ENCODE results near the gene ZBTB45.

ZBTB45 gene

DNA sequence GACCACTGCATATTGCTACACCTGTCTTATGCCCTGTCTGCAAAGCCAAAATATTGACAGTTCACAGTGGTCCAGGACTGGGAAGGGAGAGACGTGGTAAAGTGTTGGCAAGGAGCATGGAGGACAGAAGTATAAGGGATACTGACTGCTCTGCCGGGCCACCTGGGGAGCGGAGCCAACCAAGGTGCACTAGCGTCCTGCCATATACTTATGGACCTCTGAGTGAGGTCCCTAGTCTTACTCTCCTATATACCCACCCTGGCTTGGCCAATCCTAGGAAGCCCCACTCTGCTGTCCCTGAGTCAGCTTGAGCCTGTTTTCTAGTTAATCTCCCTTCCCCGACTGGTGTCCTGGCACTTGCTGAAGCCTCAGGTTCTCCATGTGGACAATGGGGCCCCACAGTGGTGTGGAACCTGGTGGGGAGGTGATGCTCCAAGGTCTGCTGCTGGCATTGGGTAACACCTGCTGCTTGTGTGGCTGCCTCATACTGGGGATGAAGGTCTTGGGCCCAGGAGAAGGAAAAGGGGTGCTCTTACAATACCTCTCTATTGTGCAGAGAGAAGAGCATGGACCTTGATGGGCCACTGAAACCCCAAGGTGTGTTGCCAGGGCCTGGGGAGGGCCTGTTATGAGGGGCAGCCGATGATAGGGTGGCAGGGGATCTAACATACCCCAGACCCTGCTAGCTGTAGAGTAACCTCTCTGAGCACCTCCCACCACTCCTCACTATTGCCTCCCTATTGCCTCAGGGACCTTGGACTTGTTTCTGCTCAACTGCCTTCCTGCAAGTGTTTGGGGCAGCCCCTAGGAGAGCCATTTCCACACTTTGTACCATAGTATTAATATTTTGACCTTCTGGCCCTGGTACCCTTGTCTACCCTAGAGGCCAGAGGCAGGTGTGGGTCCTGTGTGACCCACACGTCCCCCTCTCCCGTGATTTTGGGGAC is 17.5 kb upstream of the ZBTB45 start:
- Histone ChIP-seq H3K9me3 (ENCODE audit: control insufficient read depth, low read length) (no peaks in the 10 kb centered on the region), H3K27ac (ENCODE audit: insufficient read depth, low read depth, low read length, poor library complexity, severe bottlenecking) (no peak overlapping the region), H3K36me3 (ENCODE audit: control insufficient read depth, insufficient read depth, low read length) (no peaks in the 10 kb centered on the region), H3K27me3 (ENCODE audit: control insufficient read depth, insufficient read depth, low read length, poor library complexity, severe bottlenecking) (peaks cover 32% of the 10 kb centered on the region), H3K4me1 (ENCODE audit: control insufficient read depth, insufficient read depth, low read length) (no peaks in the 10 kb centered on the region), H3K4me3 (ENCODE audit: insufficient read depth, low read depth, low read length) (no peak overlapping the region)
- 91 to 93% methylated on average over 8 of the region's 8 CpGs for WGBS, 2 experiments

DNA sequence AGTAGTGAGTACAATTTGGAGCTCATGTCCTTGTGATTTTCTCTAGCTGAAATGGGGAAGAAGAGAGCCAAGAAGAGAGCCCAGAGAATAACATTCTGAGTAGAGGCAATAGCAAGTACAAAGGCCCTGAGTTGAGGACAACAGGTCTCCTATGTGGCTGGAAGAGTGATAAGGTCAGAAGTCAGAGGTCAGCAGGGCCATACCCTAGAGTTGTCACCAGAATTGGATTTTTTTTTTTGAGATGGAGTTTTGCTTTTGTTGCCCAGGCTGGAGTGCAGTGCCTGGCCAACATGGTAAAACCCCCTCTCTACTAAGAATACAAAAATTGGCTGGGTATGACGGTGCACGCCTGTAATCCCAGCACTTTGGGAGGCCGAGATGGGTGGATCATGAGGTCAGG is 16.2 kb upstream of the ZBTB45 start:
- H3K4me3 ChIP-seq (ENCODE audit: insufficient read depth, low read depth, low read length): no peak overlapping the region
- H3K27me3 ChIP-seq (ENCODE audit: control insufficient read depth, insufficient read depth, low read length, poor library complexity, severe bottlenecking): peaks cover 31% of the 10 kb centered on the region
- 84 to 90% methylated on average over 3 of the region's 3 CpGs for WGBS, 2 experiments
- no peaks in the 10 kb centered on the region for H3K9me3 ChIP-seq (ENCODE audit: control insufficient read depth, low read length)
- no peaks in the 10 kb centered on the region for H3K4me1 ChIP-seq (ENCODE audit: control insufficient read depth, insufficient read depth, low read length)
- no peaks in the 10 kb centered on the region for H3K36me3 ChIP-seq (ENCODE audit: control insufficient read depth, insufficient read depth, low read length)
- H3K27ac ChIP-seq (ENCODE audit: insufficient read depth, low read depth, low read length, poor library complexity, severe bottlenecking): no peak overlapping the region

DNA sequence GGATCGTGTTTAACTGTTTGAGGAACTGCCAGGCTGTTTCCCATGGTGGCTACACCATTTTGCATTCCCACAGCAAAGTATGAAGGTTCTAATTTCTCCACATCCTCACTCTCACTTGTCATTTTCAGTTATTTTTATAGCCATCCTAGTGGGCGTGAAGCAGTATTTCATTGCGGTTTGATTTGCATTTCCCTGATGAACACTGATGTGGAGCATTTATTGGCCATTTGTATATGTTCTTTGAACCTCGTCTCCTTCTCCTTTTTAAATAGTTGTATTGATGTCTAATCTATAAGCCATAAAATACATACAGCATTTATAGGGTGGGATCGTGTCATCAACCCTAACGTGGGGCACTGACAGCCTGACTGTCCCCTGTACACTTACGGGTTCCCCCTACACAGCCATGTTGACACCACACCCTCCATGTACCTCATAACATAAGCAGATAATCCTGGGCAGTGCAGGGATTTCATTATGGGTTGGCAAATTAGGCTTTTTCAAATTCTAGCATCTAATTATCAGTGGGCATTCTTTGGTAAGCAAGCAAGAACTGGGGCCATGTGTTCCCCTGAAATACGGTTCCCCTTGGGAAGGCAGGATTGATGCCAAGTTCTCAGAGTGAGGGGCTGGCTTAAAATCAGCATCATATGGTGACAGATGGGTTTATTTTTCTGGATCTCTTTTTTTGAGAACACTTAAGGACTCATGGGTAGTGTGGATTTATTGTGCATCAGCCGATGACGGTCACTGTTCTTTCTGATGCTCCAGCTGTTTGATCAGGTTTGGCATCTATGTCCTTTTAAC is 11.6 kb upstream of the ZBTB45 start:
- Histone ChIP-seq H3K9me3 (ENCODE audit: control insufficient read depth, low read length) (no peaks in the 10 kb centered on the region), H3K4me1 (ENCODE audit: control insufficient read depth, insufficient read depth, low read length) (no peaks in the 10 kb centered on the region), H3K36me3 (ENCODE audit: control insufficient read depth, insufficient read depth, low read length) (no peaks in the 10 kb centered on the region), H3K27me3 (ENCODE audit: control insufficient read depth, insufficient read depth, low read length, poor library complexity, severe bottlenecking) (peaks cover 11% of the 10 kb centered on the region), H3K27ac (ENCODE audit: insufficient read depth, low read depth, low read length, poor library complexity, severe bottlenecking) (no peak overlapping the region), H3K4me3 (ENCODE audit: insufficient read depth, low read depth, low read length) (no peak overlapping the region)
- WGBS, 2 experiments: 88% methylated on average over 9 to 10 of the region's 10 CpGs

DNA sequence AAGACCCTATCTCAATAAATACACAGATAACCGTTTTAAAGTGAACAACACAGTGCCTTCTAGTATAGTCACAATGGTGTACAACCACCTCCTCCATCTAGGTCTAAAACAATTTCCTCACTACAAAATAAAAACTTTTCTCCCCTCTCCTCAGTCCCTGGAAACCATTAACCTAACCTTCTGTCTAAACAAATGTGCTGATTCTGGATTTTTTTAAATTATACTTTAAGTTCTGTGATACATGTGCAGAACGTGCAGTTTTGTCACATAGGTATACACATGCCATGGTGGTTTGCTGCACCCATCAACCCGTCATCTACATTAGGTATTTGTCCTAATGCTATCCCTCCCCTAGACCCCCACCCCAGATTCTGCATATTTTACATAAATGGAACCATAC is 9.8 kb upstream of the ZBTB45 start:
- 78 to 83% methylated on average over 3 of the region's 3 CpGs for WGBS, 2 experiments
- Histone ChIP-seq H3K9me3 (ENCODE audit: control insufficient read depth, low read length) (no peaks in the 10 kb centered on the region), H3K36me3 (ENCODE audit: control insufficient read depth, insufficient read depth, low read length) (no peaks in the 10 kb centered on the region)

DNA sequence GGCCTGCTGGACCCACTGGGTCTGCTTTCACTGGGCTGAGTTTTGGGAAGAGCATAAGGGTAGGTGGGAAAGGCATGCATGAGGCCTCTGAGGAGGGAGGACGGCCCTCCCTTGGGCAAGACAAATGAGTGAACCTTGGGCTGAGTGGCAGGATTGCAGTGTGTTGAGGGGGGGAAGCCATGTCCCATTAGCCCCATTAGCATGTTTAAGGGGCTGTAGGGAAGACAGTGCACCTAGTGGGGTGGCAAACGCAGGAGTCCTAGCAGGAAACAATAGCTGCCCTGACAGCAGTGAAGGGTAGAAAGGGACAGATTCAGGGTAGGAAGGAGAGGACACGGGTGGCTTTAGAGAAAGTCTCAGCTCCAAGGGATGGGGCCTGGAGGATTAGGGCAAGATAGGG is 3.1 kb upstream of the ZBTB45 start:
- H3K9me3 ChIP-seq (ENCODE audit: control insufficient read depth, low read length): no peaks in the 10 kb centered on the region
- no peaks in the 10 kb centered on the region for H3K27me3 ChIP-seq (ENCODE audit: control insufficient read depth, insufficient read depth, low read length, poor library complexity, severe bottlenecking)
- H3K4me1 ChIP-seq (ENCODE audit: control insufficient read depth, insufficient read depth, low read length): peaks cover 6% of the 10 kb centered on the region
- 33 to 34% methylated on average over 3 of the region's 3 CpGs for WGBS, 2 experiments
- H3K4me3 ChIP-seq (ENCODE audit: insufficient read depth, low read depth, low read length): no peak overlapping the region
- no peak overlapping the region for H3K27ac ChIP-seq (ENCODE audit: insufficient read depth, low read depth, low read length, poor library complexity, severe bottlenecking)
- H3K36me3 ChIP-seq (ENCODE audit: control insufficient read depth, insufficient read depth, low read length): no peaks in the 10 kb centered on the region

More for the DNA sequence above, 9.8 kb upstream of the ZBTB45 start:
- no peak overlapping the region for H3K4me3 ChIP-seq (ENCODE audit: insufficient read depth, low read depth, low read length)
- H3K27ac ChIP-seq (ENCODE audit: insufficient read depth, low read depth, low read length, poor library complexity, severe bottlenecking): no peak overlapping the region
- H3K27me3 ChIP-seq (ENCODE audit: control insufficient read depth, insufficient read depth, low read length, poor library complexity, severe bottlenecking): peaks cover 11% of the 10 kb centered on the region
- H3K4me1 ChIP-seq (ENCODE audit: control insufficient read depth, insufficient read depth, low read length): no peaks in the 10 kb centered on the region

DNA sequence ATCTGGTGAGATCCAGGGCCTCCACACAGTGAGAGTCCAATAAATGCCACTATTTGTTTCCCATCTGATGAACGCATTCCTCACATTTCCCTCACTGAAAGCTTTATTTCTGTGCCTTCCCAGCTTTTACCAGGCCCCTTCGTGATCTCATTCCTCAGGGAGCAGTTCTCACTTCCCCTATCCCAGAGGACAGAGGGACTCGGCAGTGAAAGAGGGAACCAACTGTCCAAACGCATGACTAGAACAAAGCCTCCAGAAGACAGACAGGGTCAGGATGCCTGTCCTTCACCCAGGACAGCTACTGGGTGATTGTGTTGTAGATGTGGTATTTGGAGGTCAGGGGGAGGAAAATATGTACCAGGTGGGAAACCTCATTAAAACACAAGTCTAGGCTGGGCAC is 2.0 kb upstream of the ZBTB45 start:
- WGBS, 2 experiments: 89 to 94% methylated on average over 4 of the region's 4 CpGs
- no peaks in the 10 kb centered on the region for H3K9me3 ChIP-seq (ENCODE audit: control insufficient read depth, low read length)
- H3K27ac ChIP-seq (ENCODE audit: insufficient read depth, low read depth, low read length, poor library complexity, severe bottlenecking): no peak overlapping the region
- H3K4me3 ChIP-seq (ENCODE audit: insufficient read depth, low read depth, low read length): no peak overlapping the region
- no peaks in the 10 kb centered on the region for H3K27me3 ChIP-seq (ENCODE audit: control insufficient read depth, insufficient read depth, low read length, poor library complexity, severe bottlenecking)
- H3K36me3 ChIP-seq (ENCODE audit: control insufficient read depth, insufficient read depth, low read length): peaks cover 4% of the 10 kb centered on the region
- peaks cover 6% of the 10 kb centered on the region for H3K4me1 ChIP-seq (ENCODE audit: control insufficient read depth, insufficient read depth, low read length)

DNA sequence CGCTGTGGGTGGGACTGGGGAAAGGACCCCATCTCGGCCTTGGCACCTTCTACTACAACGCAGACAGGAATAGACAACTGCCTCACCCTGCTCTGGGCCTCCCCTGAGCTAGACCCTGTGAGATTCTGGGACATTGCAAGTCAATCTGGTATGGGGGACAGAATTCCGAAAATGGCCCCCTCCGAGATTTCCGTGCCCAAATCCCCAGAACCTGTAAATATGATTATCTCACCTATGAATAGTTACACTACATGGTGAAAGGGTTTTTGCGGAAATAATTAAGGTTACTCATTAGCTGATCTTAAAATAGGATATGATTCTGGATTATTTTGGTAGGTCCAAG is 618 bp upstream of the ZBTB45 start:
- no peaks in the 10 kb centered on the region for H3K9me3 ChIP-seq (ENCODE audit: control insufficient read depth, low read length)

DNA sequence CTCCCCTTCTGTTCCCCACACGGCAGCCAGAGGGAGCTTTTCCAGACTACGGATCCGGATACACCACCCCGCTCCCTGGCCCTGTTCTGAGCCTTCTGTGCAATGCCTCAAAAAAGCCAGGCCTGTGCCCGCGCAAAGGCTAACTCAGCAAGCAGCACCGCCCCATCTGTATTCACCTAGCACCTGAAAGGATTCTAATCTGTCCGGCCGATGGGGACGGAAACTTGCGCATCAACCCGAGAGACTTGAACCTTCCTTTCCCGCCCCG is 589 bp downstream of the ZBTB45 start:
- H3K4me1 ChIP-seq (ENCODE audit: control insufficient read depth, insufficient read depth, low read length): peaks cover 6% of the 10 kb centered on the region
- H3K9me3 ChIP-seq (ENCODE audit: control insufficient read depth, low read length): no peaks in the 10 kb centered on the region
- peak overlapping the region; percentile 97 for H3K27ac ChIP-seq (ENCODE audit: insufficient read depth, low read depth, low read length, poor library complexity, severe bottlenecking)
- 0% methylated on average over 14 of the region's 14 CpGs for WGBS, 2 experiments
- no peaks in the 10 kb centered on the region for H3K27me3 ChIP-seq (ENCODE audit: control insufficient read depth, insufficient read depth, low read length, poor library complexity, severe bottlenecking)
- peak overlapping the region; percentile 80 for H3K4me3 ChIP-seq (ENCODE audit: insufficient read depth, low read depth, low read length)
- H3K36me3 ChIP-seq (ENCODE audit: control insufficient read depth, insufficient read depth, low read length): peaks cover 10% of the 10 kb centered on the region

More for the DNA sequence above, 618 bp upstream of the ZBTB45 start:
- peaks cover 6% of the 10 kb centered on the region for H3K4me1 ChIP-seq (ENCODE audit: control insufficient read depth, insufficient read depth, low read length)
- peak overlapping the region; percentile 97 for H3K27ac ChIP-seq (ENCODE audit: insufficient read depth, low read depth, low read length, poor library complexity, severe bottlenecking)
- H3K4me3 ChIP-seq (ENCODE audit: insufficient read depth, low read depth, low read length): peak overlapping the region; percentile 80
- no peaks in the 10 kb centered on the region for H3K27me3 ChIP-seq (ENCODE audit: control insufficient read depth, insufficient read depth, low read length, poor library complexity, severe bottlenecking)
- 27 to 31% methylated on average over 5 to 7 of the region's 7 CpGs for WGBS, 2 experiments
- H3K36me3 ChIP-seq (ENCODE audit: control insufficient read depth, insufficient read depth, low read length): peaks cover 10% of the 10 kb centered on the region

DNA sequence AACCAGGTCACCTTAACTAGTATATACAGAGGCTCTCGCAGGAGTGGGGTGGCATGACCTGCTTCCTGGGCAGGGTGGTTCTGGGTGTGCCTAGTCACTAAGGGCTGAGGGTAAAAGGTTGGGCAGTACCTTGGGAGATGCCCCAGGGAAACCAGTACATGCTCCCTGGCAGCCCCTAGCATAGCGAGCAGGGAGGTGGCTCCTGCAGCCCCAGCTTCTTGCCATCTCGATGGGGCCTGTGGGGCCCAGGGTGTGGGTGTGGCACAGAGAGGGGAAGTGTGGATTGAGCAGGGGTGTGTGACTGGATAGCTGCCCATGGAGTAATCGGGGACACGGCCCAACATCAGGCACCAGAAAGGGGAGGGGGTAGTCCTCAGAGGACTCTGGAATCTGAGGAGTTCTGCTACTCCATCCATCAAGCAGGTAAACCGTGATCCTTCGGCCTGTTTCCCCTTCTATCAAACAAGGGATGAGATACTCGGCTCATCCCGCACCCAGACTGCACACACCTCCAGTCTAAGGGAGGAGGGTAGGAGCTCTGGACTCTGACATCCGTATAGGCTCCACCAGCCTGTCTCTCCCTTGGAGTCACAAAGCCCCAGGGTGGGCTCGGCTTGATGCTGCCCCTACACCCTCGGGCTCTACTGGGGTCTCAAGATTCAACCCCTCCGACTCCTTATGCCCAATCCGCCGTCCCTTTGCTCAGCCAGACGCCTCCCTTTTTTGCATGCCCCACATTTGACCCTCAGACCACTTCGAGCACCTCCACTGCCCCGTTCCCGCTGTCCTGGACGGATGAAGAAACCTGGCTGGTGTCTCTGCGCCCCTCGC is 1.1 kb downstream of the ZBTB45 start:
- no peaks in the 10 kb centered on the region for H3K9me3 ChIP-seq (ENCODE audit: control insufficient read depth, low read length)
- WGBS, 2 experiments: 37 to 38% methylated on average over 22 of the region's 22 CpGs
- no peaks in the 10 kb centered on the region for H3K27me3 ChIP-seq (ENCODE audit: control insufficient read depth, insufficient read depth, low read length, poor library complexity, severe bottlenecking)
- H3K27ac ChIP-seq (ENCODE audit: insufficient read depth, low read depth, low read length, poor library complexity, severe bottlenecking): peak overlapping the region; percentile 97
- peaks cover 6% of the 10 kb centered on the region for H3K4me1 ChIP-seq (ENCODE audit: control insufficient read depth, insufficient read depth, low read length)
- peaks cover 10% of the 10 kb centered on the region for H3K36me3 ChIP-seq (ENCODE audit: control insufficient read depth, insufficient read depth, low read length)
- H3K4me3 ChIP-seq (ENCODE audit: insufficient read depth, low read depth, low read length): peak overlapping the region; percentile 80

Measured in ectodermal cell (in vitro differentiated cells).